Fibroblast of mammary gland (primary cell): ENCODE data around the gene GSG1L.

Source experiments
- DNase-seq: peaks from one replicate; pipeline ENCODE4 v3.0.0-alpha.2; 2010; ENCODE audit warnings: low read depth
- H3K4me3 ChIP-seq: 2 replicates; pipeline ENCODE4 v1.5.1; 2011; ENCODE audit warnings: low read depth, mild to moderate bottlenecking, low read length, moderate library complexity; ENCODE audit not compliant: control insufficient read depth
- CTCF ChIP-seq: conservative IDR thresholded peaks from 2 replicates; pipeline ENCODE4 v1.5.1; 2011; ENCODE audit warnings: low read depth, low read length, inconsistent platforms; ENCODE audit not compliant: control insufficient read depth, insufficient read depth

The GSG1L gene

DNA sequence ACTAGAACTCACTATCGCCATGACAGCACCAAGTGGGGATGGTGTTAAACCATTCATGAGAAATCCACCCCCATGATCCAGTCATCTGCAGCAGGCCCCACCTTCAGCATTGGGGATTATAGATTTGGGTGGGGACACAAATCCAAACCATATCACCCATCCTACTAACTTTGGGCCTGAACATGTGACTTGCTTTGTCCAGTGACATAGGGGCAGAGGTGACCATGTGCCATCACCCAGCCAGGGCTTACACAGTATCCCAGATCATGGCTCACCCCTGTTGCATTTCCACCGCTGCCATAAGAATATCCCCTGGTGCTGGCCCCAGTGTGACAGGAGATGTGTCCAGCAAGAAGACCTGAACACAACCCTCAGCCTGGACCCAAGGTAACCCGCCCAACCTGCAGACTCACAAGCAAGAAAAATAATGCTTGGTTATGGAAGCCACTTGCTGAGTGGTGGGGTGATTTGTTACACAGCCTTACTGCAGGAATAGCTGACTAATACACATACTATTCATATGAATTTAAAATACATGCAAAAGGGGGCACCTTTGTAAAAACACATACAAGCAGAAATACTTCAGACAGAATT is 130.9 kb downstream of the GSG1L start:
- no peak for TF ChIP-seq CTCF
- DNase-seq = no peak
- H3K4me3 ChIP-seq = no peak overlapping the region

GRCh38 chr16:27929818-27930217 is 133.7 kb downstream of the GSG1L start:
- TF ChIP-seq CTCF = no peak
- H3K4me3 ChIP-seq = no peak overlapping the region
- DNase-seq = no peak

- no peak for TF ChIP-seq CTCF
- no peak for DNase-seq
- H3K4me3 ChIP-seq = no peak overlapping the region
Observed at GRCh38 chr16:27928542-27928941, 135.0 kb downstream of the GSG1L start.

GRCh38 chr16:27927266-27927901 is 136.1 kb downstream of the GSG1L start:
- TF ChIP-seq CTCF = no peak
- no peak overlapping the region for H3K4me3 ChIP-seq
- DNase-seq = no peak

GRCh38 chr16:27925612-27926011 is 137.9 kb downstream of the GSG1L start:
- no peak overlapping the region for H3K4me3 ChIP-seq
- DNase-seq = no peak
- no peak for TF ChIP-seq CTCF

DNA sequence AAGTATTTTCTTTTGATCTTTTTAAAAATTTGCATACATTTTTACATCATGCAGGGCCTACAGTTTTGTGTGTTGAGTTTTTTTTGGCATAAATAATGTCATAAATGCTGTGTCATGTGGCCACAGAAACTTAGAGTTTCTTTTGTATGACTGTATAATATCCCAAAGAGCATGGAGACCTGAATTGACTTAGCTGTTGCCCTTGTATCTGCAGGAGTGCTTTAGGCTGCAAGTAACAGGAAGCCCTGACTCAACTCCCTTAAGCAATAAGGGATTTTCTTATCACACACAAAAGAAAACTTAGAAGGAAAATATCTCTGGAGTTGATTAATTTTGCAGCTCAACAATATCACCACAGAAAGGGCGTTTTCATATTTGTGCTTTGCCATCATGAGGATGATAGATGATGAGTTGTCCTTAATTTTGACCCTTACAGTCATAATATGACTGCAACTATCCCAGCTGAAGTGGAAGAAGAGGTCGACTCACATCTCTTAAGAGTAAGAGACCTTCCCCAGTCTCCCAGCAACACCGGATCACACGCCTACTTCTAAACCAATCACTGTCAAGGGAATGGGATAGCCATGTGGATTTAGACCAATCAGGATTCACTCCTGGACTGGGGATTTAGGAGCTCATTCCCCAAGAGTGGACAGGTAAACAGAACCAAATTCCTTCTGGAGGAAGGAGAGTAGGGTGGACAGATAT is 138.9 kb downstream of the GSG1L start:
- DNase-seq = peak; percentile 3
- TF ChIP-seq CTCF = no peak
- no peak overlapping the region for H3K4me3 ChIP-seq
